Measurements from ENCODE around the gene VCAN. TPM values are rescaled to one million over a fixed set of nuclear protein-coding genes. Genes with fewer than 3 reads are reported as not detected.

The VCAN gene
- total and polyA plus RNA-seq, 2 of the 8 experiments (the other 6 are each of a cell fraction or from before 2014, with no cell fraction given): 146 to 404 TPM

DNA sequence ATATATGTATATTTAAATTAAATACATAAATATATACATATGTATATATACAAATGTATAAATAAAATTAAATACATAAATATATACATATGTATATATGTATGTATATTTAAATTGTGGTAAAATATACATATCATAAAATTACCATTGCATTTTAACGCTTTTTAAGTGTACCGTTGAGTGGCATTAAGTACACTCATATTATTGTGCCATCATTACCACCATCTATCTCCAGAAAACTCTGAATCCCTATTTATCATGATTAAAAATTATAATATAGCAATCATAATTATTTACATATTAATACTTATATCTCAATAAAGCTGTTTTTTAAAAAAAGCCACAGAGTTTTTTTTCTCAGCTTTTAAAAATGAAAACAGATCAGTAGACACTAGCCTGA, 27.1 kb upstream of the VCAN start:
- Histone ChIP-seq H2BK12ac (ENCODE audit: low read depth, low read length) (no peak overlapping the region), H3K79me1 (ENCODE audit: low read depth, low read length) (no peaks in the 10 kb centered on the region), H3K18ac (ENCODE audit: extremely low read depth, low read length) (no peak overlapping the region), H4K5ac (ENCODE audit: insufficient read length, low read depth, low read length) (no peak overlapping the region), H3K4me1 (replicated peaks in 1 of 4; ENCODE audit: control insufficient read depth in 3 of 4, insufficient read depth in 4 of 4, low read length in 3 of 4) (no peaks in the 10 kb centered on the region), H3K9ac (replicated peaks in 1 of 4; ENCODE audit: extremely low read depth in 1 of 4, low read depth in 3 of 4, low read length in 3 of 4) (no peak overlapping the region), H3K56ac (replicated peaks; ENCODE audit: insufficient read length, low read depth, low read length) (no peak overlapping the region), H4K91ac (replicated peaks; ENCODE audit: insufficient read length, low read length) (no peak overlapping the region), H2BK20ac (ENCODE audit: low read length) (no peak overlapping the region), H2AK5ac (ENCODE audit: low read depth, low read length) (no peak overlapping the region), H3K9me3 (ENCODE audit: insufficient read depth in 2 of 2, low read depth in 1 of 2, low read length in 1 of 2) (no peaks in the 10 kb centered on the region), H3K4me2 (ENCODE audit: insufficient read depth in 1 of 2, low read depth in 2 of 2, low read length in 2 of 2) (no peak overlapping the region), H3K79me2 (ENCODE audit: control insufficient read depth in 1 of 2, insufficient read depth in 2 of 2, low read length in 2 of 2) (no peaks in the 10 kb centered on the region), H3K27me3 (replicated peaks in 1 of 4; ENCODE audit: control insufficient read depth in 3 of 4, extremely low read depth in 1 of 4, insufficient read depth in 3 of 4, low read length in 3 of 4) (no peaks in the 10 kb centered on the region), H3K4me3 (ENCODE audit: extremely low read depth in 1 of 4, insufficient read depth in 2 of 4, low read depth in 3 of 4, low read length in 4 of 4) (no peak overlapping the region), H3K4ac (replicated peaks; ENCODE audit: insufficient read length, low read depth, low read length) (no peak overlapping the region), H3K23ac (ENCODE audit: insufficient read length) (no peak overlapping the region), H3K14ac (ENCODE audit: insufficient read length) (no peak overlapping the region), H3K27ac (ENCODE audit: low read depth, low read length) (no peak overlapping the region), H2AFZ (ENCODE audit: low read length) (no peak overlapping the region), H3K23me2 (ENCODE audit: low read depth, low read length) (no peaks in the 10 kb centered on the region), H2BK120ac (replicated peaks; ENCODE audit: low read depth, low read length) (no peak overlapping the region), H2BK15ac (ENCODE audit: low read length) (no peak overlapping the region), H4K8ac (ENCODE audit: extremely low read depth, insufficient read depth, low read length) (no peak overlapping the region), H2BK5ac (ENCODE audit: low read depth, low read length) (no peak overlapping the region), H3K36me3 (ENCODE audit: control insufficient read depth in 2 of 4, insufficient read depth in 4 of 4, low read length in 3 of 4) (no peaks in the 10 kb centered on the region), H4K20me1 (replicated peaks in 1 of 2; ENCODE audit: control insufficient read depth in 1 of 2, insufficient read depth in 2 of 2, low read length in 2 of 2) (no peaks in the 10 kb centered on the region)
- CTCF ChIA-PET (ENCODE audit: partially characterized antibody): no interaction called here
- DNase-seq (ENCODE audit: low read depth in 1 of 2, low spot score in 2 of 2) (no peak), FAIRE-seq (no peak)
- POLR2A ChIA-PET (ENCODE audit: partially characterized antibody): no interaction called here
- WGBS, 2 experiments (ENCODE audit: extremely low coverage in 1 of 2, insufficient coverage in 1 of 2, insufficient read length in 1 of 2, insufficient replicate concordance in 2 of 2, low coverage in 1 of 2, low lambda C conversion rate in 2 of 2, missing lambda C conversion rate in 1 of 2): 92% methylated on average over 2 of the region's 2 CpGs; no CpG with 5 or more reads in 1 of the 2 experiments
- TF ChIP-seq, protein P1, sequence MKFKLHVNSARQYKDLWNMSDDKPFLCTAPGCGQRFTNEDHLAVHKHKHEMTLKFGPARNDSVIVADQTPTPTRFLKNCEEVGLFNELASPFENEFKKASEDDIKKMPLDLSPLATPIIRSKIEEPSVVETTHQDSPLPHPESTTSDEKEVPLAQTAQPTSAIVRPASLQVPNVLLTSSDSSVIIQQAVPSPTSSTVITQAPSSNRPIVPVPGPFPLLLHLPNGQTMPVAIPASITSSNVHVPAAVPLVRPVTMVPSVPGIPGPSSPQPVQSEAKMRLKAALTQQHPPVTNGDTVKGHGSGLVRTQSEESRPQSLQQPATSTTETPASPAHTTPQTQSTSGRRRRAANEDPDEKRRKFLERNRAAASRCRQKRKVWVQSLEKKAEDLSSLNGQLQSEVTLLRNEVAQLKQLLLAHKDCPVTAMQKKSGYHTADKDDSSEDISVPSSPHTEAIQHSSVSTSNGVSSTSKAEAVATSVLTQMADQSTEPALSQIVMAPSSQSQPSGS (IDR thresholded peaks at IDR 0.05; ENCODE audit: low read length): no peak
- TF ChIP-seq, protein P2, sequence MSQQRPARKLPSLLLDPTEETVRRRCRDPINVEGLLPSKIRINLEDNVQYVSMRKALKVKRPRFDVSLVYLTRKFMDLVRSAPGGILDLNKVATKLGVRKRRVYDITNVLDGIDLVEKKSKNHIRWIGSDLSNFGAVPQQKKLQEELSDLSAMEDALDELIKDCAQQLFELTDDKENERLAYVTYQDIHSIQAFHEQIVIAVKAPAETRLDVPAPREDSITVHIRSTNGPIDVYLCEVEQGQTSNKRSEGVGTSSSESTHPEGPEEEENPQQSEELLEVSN (IDR thresholded peaks at IDR 0.05): no peak
- TF ChIP-seq KDM1A (IDR thresholded peaks at IDR 0.05; ENCODE audit: borderline replicate concordance, low read length) (no peak), FOSL1 (IDR thresholded peaks at IDR 0.05; ENCODE audit: insufficient read depth, low read depth, low read length) (no peak), POU5F1 (IDR thresholded peaks at IDR 0.05; ENCODE audit: low read depth, low read length) (no peak), BCL11A (IDR thresholded peaks at IDR 0.05; ENCODE audit: low read depth in 2 of 2, low read length in 2 of 2) (no peak), RNF2 (IDR thresholded peaks at IDR 0.05; ENCODE audit: borderline replicate concordance, low read depth, low read length, missing control alignments, poor library complexity, severe bottlenecking) (no peak), CEBPB (IDR thresholded peaks at IDR 0.05; ENCODE audit: low read depth, low read length) (no peak), TCF12 (IDR thresholded peaks at IDR 0.05; ENCODE audit: low read depth, low read length) (no peak), EP300 (IDR thresholded peaks at IDR 0.05; ENCODE audit: borderline replicate concordance in 1 of 2, low read depth in 2 of 2, low read length in 2 of 2) (no peak), GTF2F1 (IDR thresholded peaks at IDR 0.05; ENCODE audit: borderline replicate concordance, low read depth, low read length) (no peak)
- TF ChIP-seq, protein P3, sequence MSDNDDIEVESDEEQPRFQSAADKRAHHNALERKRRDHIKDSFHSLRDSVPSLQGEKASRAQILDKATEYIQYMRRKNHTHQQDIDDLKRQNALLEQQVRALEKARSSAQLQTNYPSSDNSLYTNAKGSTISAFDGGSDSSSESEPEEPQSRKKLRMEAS (IDR thresholded peaks at IDR 0.05): no peak

Data from H1 (cell line).